Transverse colon (tissue), 4 donors: ENCODE data around the gene SLFNL1. TPM values are rescaled to one million over a fixed set of nuclear protein-coding genes. Genes with fewer than 3 reads are reported as not detected.

ENCODE experiments used
- DNase-seq: peaks from one replicate; pipeline ENCODE4 v3.0.0-alpha.2; 2019
- H3K27ac ChIP-seq, 4 donors: fragments of 200-600 bp; sonication (generic); 2 replicates each; pipeline ENCODE4 v1.5.1; 2016 to 2018; ENCODE audit warnings: inconsistent platforms in 4 of 4
- H3K27me3 ChIP-seq: fragments of 200-600 bp; sonication (generic); 2 replicates; pipeline ENCODE4 v1.5.1; 2017; ENCODE audit warnings: inconsistent platforms
- H3K36me3 ChIP-seq, 4 donors: fragments of 200-600 bp; sonication (generic); 2 replicates each; pipeline ENCODE4 v1.5.1; 2017 to 2019; ENCODE audit warnings: inconsistent platforms in 4 of 4
- H3K4me1 ChIP-seq, 4 donors: fragments of 200-600 bp; sonication (generic); 2 replicates each; pipeline ENCODE4 v1.5.1; 2017 to 2020; ENCODE audit warnings: inconsistent platforms in 4 of 4
- H3K4me3 ChIP-seq, 4 donors: fragments of 200-600 bp; sonication (generic); 1 replicate in 1 of 4; 2 replicates in 3 of 4; pipeline versions ENCODE4 v1.5.1 to v1.6.1; 2017 to 2019; ENCODE audit warnings: inconsistent platforms in 4 of 4
- H3K9me3 ChIP-seq, 2 donors: fragments of 200-600 bp; sonication (generic); 2 replicates each; pipeline ENCODE4 v1.5.1; 2017 to 2019; ENCODE audit warnings: inconsistent platforms in 2 of 2
- CTCF ChIP-seq, 5 experiments: fragments of 200-600 bp in 3 of 5; fragments of 450-650 bp in 2 of 5; sonication (generic) in 3 of 5; IDR thresholded peaks; 1 replicate in 2 of 5; 2 replicates in 3 of 5; pipeline ENCODE4 v1.5.1; 2016 to 2017; ENCODE audit warnings: antibody characterized with exemption in 5 of 5, inconsistent platforms in 3 of 5, mild to moderate bottlenecking in 2 of 5, moderate library complexity in 1 of 5
- EP300 ChIP-seq: sonication (generic); formaldehyde crosslinking; IDR thresholded peaks from one replicate; pipeline ENCODE4 v1.6.1; 2017; ENCODE audit warnings: antibody characterized with exemption, low read depth
- POLR2A ChIP-seq: fragments of 450-650 bp; IDR thresholded peaks from one replicate; pipeline ENCODE4 v1.6.1; 2016; ENCODE audit warnings: antibody characterized with exemption, mild to moderate bottlenecking, moderate library complexity
- POLR2AphosphoS5 ChIP-seq, 3 donors: sonication (generic); formaldehyde crosslinking; IDR thresholded peaks; one replicate each; pipeline ENCODE4 v1.6.1; 2016; ENCODE audit warnings: antibody characterized with exemption in 3 of 3
- WGBS, 2 donors: methylation state at CpG; one replicate each; pipeline ENCODE4 v1.1.5; 2018; ENCODE audit warnings: low coverage in 1 of 2; 5-methylcytosine and 5-hydroxymethylcytosine counted together
- in situ Hi-C, 4 donors: fragments of 200-750 bp; cut with MboI; loops; one replicate each; pipeline versions ENCODE4 v1.15.0 to v1.15.1; 2017; ENCODE audit warnings: low sequenced_read_pairs in 3 of 4, low pct_ligation_motif_present in 1 of 4, low pct_unique_long_range_greater_than_20kb in 1 of 4
- intact Hi-C: fragments of 100-400 bp; cut with DNase I; formaldehyde crosslinking; loops from one replicate; pipeline ENCODE4 v1.15.1; 2023; ENCODE audit warnings: low total_unique reads
- total RNA-seq, 4 donors: library from RNA; depleted of rRNA; stranded (reverse); fragments of >200 nt; gene quantifications; one replicate each; pipeline ENCODE4 v1.1.0, GENCODE V29; 2016

SLFNL1 gene
- total RNA-seq, 4 donors from 2014 or later, result 0.55 to 3.0 (median 1.3) TPM; not detected in 1

- Histone ChIP-seq H3K27me3 (no peaks in the 10 kb centered on the region), H3K4me1 (peaks cover 0 to 7% (median 3%) of the 10 kb centered on the region in 4 donors), H3K27ac (no peak overlapping the region), H3K36me3 (no peaks in the 10 kb centered on the region), H3K9me3 (no peaks in the 10 kb centered on the region), H3K4me3 (no peak overlapping the region)
- DNase-seq, result no peak
- TF ChIP-seq POLR2A, result no peak
- no peak for TF ChIP-seq POLR2AphosphoS5 (IDR thresholded peaks at IDR 0.05)
- TF ChIP-seq CTCF (IDR thresholded peaks at IDR 0.05), result no peak
- no peak for TF ChIP-seq EP300
- in situ Hi-C loops, result no loop called here
- 94% methylated on average over 35 of the region's 44 CpGs; no CpG with 5 or more reads in 1 of the 2 donors for WGBS, 2 donors
- intact Hi-C loops, result no loop called here
These were observed 4.1 kb downstream of the SLFNL1 start for GRCh38 chr1:41017141-41018017.

- intact Hi-C loops, result no loop called here
These were observed 5.5 kb downstream of the SLFNL1 start for GRCh38 chr1:41015897-41016470.

GRCh38 chr1:41015281-41015896 is 6.1 kb downstream of the SLFNL1 start:
- DNase-seq, result no peak
- intact Hi-C loops (no loop called here), in situ Hi-C loops (no loop called here)
- 77% methylated on average over 5 of the region's 5 CpGs; no CpG with 5 or more reads in 1 of the 2 donors for WGBS, 2 donors
- Histone ChIP-seq H3K9me3 (no peaks in the 10 kb centered on the region), H3K27me3 (no peaks in the 10 kb centered on the region), H3K4me1 (no peaks in the 10 kb centered on the region), H3K4me3 (no peak overlapping the region), H3K27ac (no peak overlapping the region), H3K36me3 (no peaks in the 10 kb centered on the region)
- TF ChIP-seq POLR2AphosphoS5 (IDR thresholded peaks at IDR 0.05), result no peak
- no peak for TF ChIP-seq CTCF (IDR thresholded peaks at IDR 0.05)
- TF ChIP-seq POLR2A, result no peak
- no peak for TF ChIP-seq EP300

More at GRCh38 chr1:41015897-41016470, 5.5 kb downstream of the SLFNL1 start:
- peaks cover 0 to 6% (median 3%) of the 10 kb centered on the region in 4 donors for H3K4me1 ChIP-seq
- H3K27ac ChIP-seq, result no peak overlapping the region
- no peak for DNase-seq
- 88% methylated on average over 13 of the region's 13 CpGs; no CpG with 5 or more reads in 1 of the 2 donors for WGBS, 2 donors
- in situ Hi-C loops, result no loop called here
- H3K9me3 ChIP-seq, result no peaks in the 10 kb centered on the region
- H3K4me3 ChIP-seq, result no peak overlapping the region
- H3K27me3 ChIP-seq, result no peaks in the 10 kb centered on the region
- TF ChIP-seq POLR2AphosphoS5 (IDR thresholded peaks at IDR 0.05) (no peak), POLR2A (no peak), EP300 (no peak), CTCF (IDR thresholded peaks at IDR 0.05) (no peak)
- H3K36me3 ChIP-seq, result no peaks in the 10 kb centered on the region

GRCh38 chr1:41014871-41015270 is 6.7 kb downstream of the SLFNL1 start:
- in situ Hi-C loops, result no loop called here
- 67 to 80% methylated on average over 7 to 8 of the region's 8 CpGs for WGBS, 2 donors
- no peak overlapping the region for H3K4me3 ChIP-seq
- no peak overlapping the region for H3K27ac ChIP-seq
- peaks cover 0 to 3% (median 0%) of the 10 kb centered on the region in 4 donors for H3K36me3 ChIP-seq
- DNase-seq, result no peak
- intact Hi-C loops, result no loop called here
- no peaks in the 10 kb centered on the region for H3K9me3 ChIP-seq
- no peak for TF ChIP-seq EP300
- no peak for TF ChIP-seq POLR2A
- TF ChIP-seq CTCF (IDR thresholded peaks at IDR 0.05), result no peak
- TF ChIP-seq POLR2AphosphoS5 (IDR thresholded peaks at IDR 0.05), result no peak
- no peaks in the 10 kb centered on the region for H3K27me3 ChIP-seq
- H3K4me1 ChIP-seq, result no peaks in the 10 kb centered on the region
